ENCODE measurements around the gene FER.
"Not testable (repeated sequence)": the region's sequence is repeated elsewhere in the genome, so short reads cannot be mapped to it uniquely, and the experiment has no call there.

FER gene

GRCh38 chr5:108747774-108748400 lies at the start of gene FER:
Gene FER, plus strand, starts transcription at chr5:108747897. Its CDS starts 50,286 bp downstream, at chr5:108798183.
- DNase-seq = peak; percentile 16 to 73 (median 52)

DNA sequence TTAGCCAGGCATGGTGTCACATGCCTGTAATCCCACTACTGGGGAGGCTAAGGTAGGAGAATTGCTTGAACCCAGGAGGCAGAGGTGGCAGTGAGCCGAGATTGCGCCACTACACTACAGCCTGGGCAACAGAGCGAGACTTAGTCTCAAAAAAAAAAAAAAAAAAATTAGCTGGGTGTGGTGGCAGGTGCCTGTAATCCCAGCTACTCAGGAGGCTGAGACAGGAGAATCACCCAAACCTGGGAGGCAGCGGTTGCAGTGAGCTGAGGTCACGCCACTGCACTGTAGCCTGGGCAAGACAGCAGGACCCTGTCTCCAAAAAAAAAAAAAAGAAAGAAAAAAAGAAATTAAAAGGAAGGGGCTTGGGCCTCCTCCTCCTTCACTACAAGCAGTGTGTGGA lies 47.3 kb upstream of the FER start:
- DNase-seq = not testable (repeated sequence)

DNA sequence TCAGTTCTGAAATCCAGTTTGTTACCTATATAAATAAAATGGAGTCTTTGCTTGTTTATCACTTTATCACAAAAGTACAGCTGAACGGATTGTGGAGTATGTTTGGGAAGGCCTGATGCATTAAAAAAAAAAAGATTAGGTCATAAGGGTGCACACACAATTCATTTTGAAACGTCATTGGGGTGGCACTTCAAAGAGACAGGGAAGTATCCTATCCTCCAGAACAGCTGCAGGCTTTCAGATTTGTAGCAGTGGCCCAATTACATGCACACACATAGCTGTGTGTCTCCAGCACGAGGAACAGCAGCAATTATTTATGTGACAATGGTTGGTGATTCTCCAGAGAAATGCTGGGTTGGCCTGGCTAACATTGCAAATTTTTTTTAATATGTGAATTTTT lies 46.8 kb upstream of the FER start:
- no peak for DNase-seq

DNA sequence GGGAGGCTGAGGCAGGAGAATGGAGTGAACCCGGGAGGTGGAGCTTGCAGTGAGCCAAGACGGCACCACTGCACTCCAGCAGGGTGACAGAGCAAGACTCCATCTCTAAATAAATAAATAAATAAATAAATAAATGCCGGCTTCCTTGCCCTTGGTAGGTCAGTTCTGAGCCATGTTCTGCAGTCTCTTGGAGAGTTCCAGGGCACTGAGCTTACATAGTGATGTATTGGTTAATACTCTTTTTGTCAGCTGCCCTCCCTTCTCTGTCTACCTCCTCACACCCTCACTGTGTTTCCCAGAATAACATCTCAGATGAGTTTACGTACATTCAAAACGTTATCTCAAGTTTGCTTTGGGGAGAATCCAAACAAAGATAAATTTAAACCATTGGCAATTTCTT lies 45.2 kb upstream of the FER start:
- DNase-seq = no peak

DNA sequence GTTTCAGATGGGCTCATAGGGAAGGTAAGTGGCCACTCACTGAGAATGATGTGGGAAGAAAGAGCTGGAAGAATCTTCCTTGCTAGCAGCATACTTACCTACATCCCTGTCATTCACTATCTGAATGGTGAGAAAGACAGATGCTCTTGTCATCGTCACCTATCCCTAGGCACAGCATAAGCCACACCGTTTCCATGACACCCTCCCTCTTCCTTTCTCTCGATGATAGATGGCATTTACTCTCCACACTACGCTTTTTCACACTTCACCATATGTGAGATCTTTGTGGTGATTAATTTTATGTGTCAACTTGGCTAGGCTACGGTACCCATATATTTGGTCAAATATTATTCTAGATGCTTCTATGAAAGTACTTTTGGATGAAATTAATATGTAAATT lies 44.4 kb upstream of the FER start:
- DNase-seq = no peak

GRCh38 chr5:108707141-108707540 lies 40.6 kb upstream of the FER start:
- DNase-seq = no peak

- no peak for DNase-seq
Observed at GRCh38 chr5:108711898-108712297, 35.8 kb upstream of the FER start.

GRCh38 chr5:108715408-108715807 lies 32.3 kb upstream of the FER start:
- DNase-seq = no peak

GRCh38 chr5:108720391-108720790 lies 27.3 kb upstream of the FER start:
- no peak for DNase-seq

DNA sequence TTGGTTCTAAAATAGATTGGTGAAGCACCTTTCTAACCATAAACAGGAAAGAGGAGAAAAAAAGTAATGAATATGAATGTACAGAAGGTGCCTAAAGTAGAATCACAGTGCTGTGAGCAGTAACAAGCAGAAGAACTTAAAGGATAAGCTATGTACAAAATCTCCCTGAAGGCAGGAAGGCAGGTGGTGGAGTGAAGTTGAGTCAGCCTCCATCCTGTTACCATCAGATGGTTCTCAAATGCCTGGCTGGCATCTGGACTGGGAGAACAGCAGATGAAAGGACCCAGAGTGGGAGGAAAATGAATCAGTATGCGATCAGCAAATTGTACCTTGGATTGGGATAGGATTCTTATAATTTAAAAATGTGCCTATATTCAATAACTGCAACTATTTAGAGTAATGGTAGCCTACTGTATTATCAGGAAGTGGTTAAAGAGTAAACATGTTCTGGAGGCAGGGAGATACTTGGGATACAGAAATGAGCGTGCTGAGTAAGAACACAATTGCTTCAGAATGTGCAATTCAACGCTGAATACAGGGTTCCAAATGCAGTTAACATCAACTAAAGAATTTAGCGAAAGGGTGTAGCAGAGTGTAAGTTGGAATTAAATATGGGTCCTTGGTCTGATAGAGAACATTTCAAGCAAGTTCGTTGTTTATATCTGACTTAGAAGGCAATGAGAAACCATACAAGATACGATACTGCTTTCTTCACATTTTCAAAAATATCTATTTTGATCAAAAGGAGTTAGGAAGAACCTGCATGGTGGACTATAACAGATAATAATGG lies 21.1 kb upstream of the FER start:
- no peak for DNase-seq

GRCh38 chr5:108727236-108727650 lies 20.5 kb upstream of the FER start:
- no peak for DNase-seq

GRCh38 chr5:108727651-108728565 lies 19.8 kb upstream of the FER start:
- DNase-seq = peak; percentile 3 to 56 (median 38)

DNA sequence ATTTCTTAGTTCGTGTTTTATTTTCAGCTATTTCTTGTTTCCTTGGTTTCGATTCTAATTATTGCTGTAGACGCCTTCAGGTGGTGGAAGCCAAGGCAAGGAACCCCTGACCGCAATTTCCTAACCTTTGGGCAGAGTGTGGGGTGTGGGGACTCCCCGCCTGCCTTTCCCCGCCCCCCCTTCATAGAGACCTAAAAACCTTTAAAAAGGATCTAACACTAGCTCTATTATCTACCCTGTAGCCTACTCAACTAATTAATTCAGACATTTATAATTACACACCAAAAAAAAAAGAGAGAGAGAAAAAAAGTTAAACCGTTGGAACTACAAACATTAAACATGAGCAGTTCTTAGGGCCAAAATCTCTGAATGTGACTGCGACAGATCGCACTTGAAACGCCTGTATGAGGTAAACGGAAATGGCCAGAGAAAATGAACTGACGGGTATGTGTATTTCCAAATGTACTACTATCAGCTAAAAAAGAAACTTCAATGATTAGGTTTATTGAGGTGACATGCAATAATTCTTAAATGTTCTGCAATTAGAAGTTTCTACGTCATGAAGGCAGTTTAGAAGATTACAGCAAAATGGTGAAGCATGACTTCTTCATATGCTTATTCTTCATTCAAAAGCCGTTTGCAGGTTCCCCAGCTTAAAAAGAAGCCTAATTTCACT lies 19.0 kb upstream of the FER start:
- DNase-seq = peak in 5 of 6 experiments; percentile 43 to 56 (median 47)

- no peak for DNase-seq
Observed at GRCh38 chr5:108729242-108729615, 18.5 kb upstream of the FER start.

DNA sequence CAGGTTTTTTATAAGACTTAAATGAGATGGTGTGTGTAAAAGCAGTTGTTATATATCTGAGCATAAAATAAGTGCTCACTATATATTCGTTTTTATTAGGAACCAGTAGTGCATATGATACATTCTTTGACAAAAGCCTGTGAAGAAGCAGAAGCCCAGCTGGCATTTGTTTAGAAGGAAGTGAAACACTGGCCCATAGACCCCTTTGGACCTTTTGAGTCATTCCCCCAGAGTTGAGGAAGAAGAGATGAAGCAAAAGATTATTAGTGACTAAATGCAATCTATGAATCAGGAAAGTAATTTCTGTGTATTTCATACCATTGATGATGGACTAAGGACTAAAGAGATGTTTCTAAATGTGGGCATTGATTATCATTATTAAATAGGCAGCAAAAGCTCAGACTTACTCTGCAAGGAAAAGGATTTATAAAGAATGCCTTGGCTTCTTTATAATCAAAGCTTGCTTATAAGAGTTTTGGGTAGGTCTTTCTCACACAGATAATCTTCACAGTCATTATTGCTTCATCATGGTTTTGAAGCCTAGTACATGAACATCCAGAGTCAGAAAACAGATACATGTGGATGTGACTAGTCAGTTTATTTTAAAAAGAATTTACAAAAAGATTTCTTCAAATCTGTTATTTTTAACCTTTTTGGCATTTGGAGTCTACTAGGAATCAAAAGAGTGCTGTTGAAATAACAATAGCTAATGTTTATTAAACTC lies 16.9 kb upstream of the FER start:
- no peak for DNase-seq

GRCh38 chr5:108735790-108736189 lies 11.9 kb upstream of the FER start:
- no peak for DNase-seq

GRCh38 chr5:108736855-108737254 lies 10.8 kb upstream of the FER start:
- DNase-seq = no peak

DNA sequence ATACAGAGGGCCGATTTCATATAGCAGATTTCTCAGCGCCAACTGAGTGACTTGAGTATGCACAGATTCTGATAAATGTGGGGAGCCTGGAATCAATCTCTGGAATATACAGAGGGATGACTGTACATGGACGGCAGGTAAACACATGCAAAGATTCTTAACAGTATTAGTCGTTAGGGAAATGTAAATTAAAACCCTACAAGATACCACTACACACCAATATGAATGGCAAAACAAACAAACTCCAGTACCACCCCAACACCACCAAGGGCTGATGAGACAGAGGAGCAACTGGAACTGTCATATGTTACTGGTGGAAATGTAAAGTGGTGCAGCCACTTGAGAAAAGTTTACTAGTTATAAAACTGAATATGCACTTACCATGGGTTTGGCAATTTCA lies 8.3 kb upstream of the FER start:
- no peak for DNase-seq

- DNase-seq = no peak
Observed at GRCh38 chr5:108739906-108740305, 7.8 kb upstream of the FER start.

GRCh38 chr5:108743319-108743718 lies 4.4 kb upstream of the FER start:
- no peak for DNase-seq

DNA sequence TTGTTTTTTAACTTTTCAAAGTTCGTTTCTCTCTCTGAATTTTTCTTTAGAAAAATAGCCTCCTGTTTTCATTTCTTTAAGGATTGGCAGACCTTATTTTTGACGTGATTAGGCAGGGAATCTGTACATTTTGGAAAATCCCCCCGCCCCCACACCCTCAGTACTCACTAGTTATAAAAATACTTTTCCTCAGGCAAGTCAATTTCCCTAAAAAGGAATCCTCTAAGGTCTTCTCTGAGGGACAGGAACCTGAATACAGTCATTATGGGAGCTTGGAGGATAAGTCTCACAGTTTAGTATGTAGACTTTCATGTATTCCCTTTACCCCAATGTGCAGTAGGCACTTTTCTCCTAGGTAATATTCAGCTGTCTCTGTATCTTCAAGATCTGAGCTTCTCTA lies 3.9 kb upstream of the FER start:
- DNase-seq = no peak

GRCh38 chr5:108747111-108747773 lies 455 bp upstream of the FER start:
- no peak for DNase-seq

Measured in stimulated activated naive CD4-positive, alpha-beta T cell (primary cell).